ENCODE data around the gene SLIT3.

- no peak for TF ChIP-seq CTCF (IDR thresholded peaks at IDR 0.05)
- TF ChIP-seq MAX (IDR thresholded peaks at IDR 0.05; ENCODE audit: low read depth): no peak
- no peak for TF ChIP-seq SMC3 (IDR thresholded peaks at IDR 0.05; ENCODE audit: low read depth, low read length)
- no peak for TF ChIP-seq FOXM1 (IDR thresholded peaks at IDR 0.05; ENCODE audit: low read depth)
Measured at GRCh38 chr5:168765086-168765550, 535.8 kb downstream of the SLIT3 start.

All from SK-N-SH (cell line).